ENCODE measurements around the gene ACSM6.

ACSM6 gene

GRCh38 chr10:95273393-95274312 is 79.6 kb downstream of the ACSM6 start:
- no peak for DNase-seq

GRCh38 chr10:95275726-95276366 is 81.8 kb downstream of the ACSM6 start:
- no peak for DNase-seq

- no peak for DNase-seq
Observed at GRCh38 chr10:95276367-95277200, 82.5 kb downstream of the ACSM6 start.

GRCh38 chr10:95277201-95277570 is 83.1 kb downstream of the ACSM6 start:
- DNase-seq = no peak

GRCh38 chr10:95277614-95278013 is 83.6 kb downstream of the ACSM6 start:
- no peak for DNase-seq

All from NCI-H1417 treated with DMSO at 0.1 percent for 48 hours (cell line).